HEK293T (cell line): ENCODE results near the gene MAD1L1.

Experiments
- BHLHE40 ChIP-seq: fragments of 450-650 bp; IDR thresholded peaks from 2 replicates; pipeline ENCODE4 v1.6.1; 2016; ENCODE audit warnings: mild to moderate bottlenecking, moderate library complexity, borderline replicate concordance
- FOXA1 ChIP-seq: fragments of 450-650 bp; IDR thresholded peaks from 2 replicates; pipeline ENCODE4 v1.6.1; 2016; ENCODE audit warnings: mild to moderate bottlenecking
- FOXM1 ChIP-seq: fragments of 450-650 bp; IDR thresholded peaks from 2 replicates; pipeline ENCODE4 v1.6.1; 2017; ENCODE audit warnings: mild to moderate bottlenecking, borderline replicate concordance
- NFRKB ChIP-seq: fragments of 450-650 bp; IDR thresholded peaks from 2 replicates; pipeline ENCODE4 v1.6.1; 2016; ENCODE audit warnings: mild to moderate bottlenecking, moderate library complexity
- PKNOX1 ChIP-seq: fragments of 450-650 bp; IDR thresholded peaks from 2 replicates; pipeline ENCODE4 v1.6.1; 2016
- SUZ12 ChIP-seq: fragments of 450-650 bp; IDR thresholded peaks from 2 replicates; pipeline ENCODE4 v1.6.1; 2016; ENCODE audit warnings: mild to moderate bottlenecking
- TARDBP ChIP-seq: fragments of 450-650 bp; IDR thresholded peaks from 2 replicates; pipeline ENCODE4 v1.6.1; 2016

- TF ChIP-seq PKNOX1 = no peak
- TF ChIP-seq SUZ12 = no peak
- no peak for TF ChIP-seq FOXA1
- no peak for TF ChIP-seq FOXM1
- no peak for TF ChIP-seq NFRKB
- TF ChIP-seq BHLHE40 = no peak
- no peak for TF ChIP-seq TARDBP
These were observed 293.8 kb downstream of the MAD1L1 start for GRCh38 chr7:1938788-1939433.
